ENCODE measurements around the gene MRPS7.

Gene MRPS7

DNA sequence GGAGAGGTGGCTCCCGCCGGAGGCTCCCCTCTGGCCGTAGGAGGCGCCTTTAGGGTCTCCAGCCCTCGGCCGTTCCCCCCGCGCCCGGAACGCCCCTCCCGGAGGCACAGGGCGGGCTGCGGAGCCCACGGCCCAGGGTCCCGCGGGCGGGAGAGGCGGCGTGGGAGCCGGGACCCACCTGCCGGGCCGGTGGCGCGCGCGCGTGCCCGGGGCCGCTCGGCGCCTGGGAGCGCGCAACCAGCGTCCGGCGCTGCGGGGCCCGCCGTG, 9.2 kb downstream of the MRPS7 start, which contains the start of gene MIF4GD:
Gene MIF4GD (minus strand): TSS at position 266 of the 267 bp plus-strand sequence. CDS start 1,036 bp downstream, outside the sequence.
- TF ChIP-seq TEAD4 (IDR thresholded peaks at IDR 0.05) (no peak; the same call in 1 of the 2 replicates), FOXM1 (IDR thresholded peaks at IDR 0.05; ENCODE audit: borderline replicate concordance, low read depth) (no peak), RAD21 (IDR thresholded peaks at IDR 0.05; ENCODE audit: low read depth) (no peak)

DNA sequence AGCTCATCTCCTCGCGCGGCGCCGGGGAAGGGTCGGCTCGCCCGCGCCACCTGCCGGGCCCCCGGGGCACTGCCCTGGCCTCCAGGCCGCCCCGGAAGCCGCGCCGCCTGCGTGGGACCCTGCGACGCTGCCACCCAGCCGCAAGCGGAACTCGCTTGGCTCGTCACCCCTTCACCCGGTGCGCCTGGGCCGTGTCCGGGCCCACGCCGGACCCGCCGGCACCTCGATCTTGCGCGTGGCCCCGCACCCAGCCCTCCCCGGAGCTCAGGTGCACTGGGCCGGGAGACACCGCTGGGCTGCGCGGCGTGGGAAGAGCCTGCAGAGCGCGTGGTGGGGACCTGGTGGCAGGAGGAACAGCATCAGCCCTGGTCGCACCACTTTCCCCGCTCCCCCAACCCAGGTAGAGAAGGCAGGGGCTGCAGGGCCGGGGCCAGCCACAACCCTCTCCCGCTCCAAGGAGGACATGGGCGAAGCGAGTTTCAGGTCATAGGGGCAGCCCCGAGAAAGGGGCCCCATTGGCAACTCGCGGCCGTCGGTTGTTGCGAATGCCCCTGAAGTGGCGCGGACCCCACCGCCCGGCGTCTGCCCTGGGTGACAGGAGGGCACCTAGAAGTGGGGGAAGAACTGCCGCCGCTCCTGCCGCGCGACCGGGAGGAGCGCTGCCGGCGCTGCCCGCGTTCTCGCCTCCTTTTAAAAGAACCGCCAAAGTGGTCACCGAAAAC, 9.7 kb downstream of the MRPS7 start:
- TF ChIP-seq FOXM1 (IDR thresholded peaks at IDR 0.05; ENCODE audit: borderline replicate concordance, low read depth) (no peak), RAD21 (IDR thresholded peaks at IDR 0.05; ENCODE audit: low read depth) (peak; percentile 37; the same call in 1 of the 2 replicates), NFIC (IDR thresholded peaks at IDR 0.05) (no peak), EGR1 (IDR thresholded peaks at IDR 0.05) (0 out of 2 replicates have a peak, but pooled peaks have one; percentile 18), TCF12 (IDR thresholded peaks at IDR 0.05; ENCODE audit: low read depth) (peak; percentile 54), CREB1 (IDR thresholded peaks at IDR 0.05; ENCODE audit: low read depth) (peak; percentile 47; the same call in 1 of the 2 replicates), TEAD4 (IDR thresholded peaks at IDR 0.05) (peak; percentile 2), ZBTB7A (IDR thresholded peaks at IDR 0.05; ENCODE audit: low read depth) (no peak), EP300 (IDR thresholded peaks at IDR 0.05; ENCODE audit: borderline replicate concordance) (peak; percentile 22; the same call in 1 of the 2 replicates), YY1 (IDR thresholded peaks at IDR 0.05; ENCODE audit: low read depth) (peak; percentile 14; the same call in 1 of the 2 replicates), TAF1 (IDR thresholded peaks at IDR 0.05; ENCODE audit: low read depth) (0 out of 2 replicates have a peak, but pooled peaks have one; percentile 42), CEBPB (IDR thresholded peaks at IDR 0.05) (no peak)
- TF ChIP-seq, protein P1, sequence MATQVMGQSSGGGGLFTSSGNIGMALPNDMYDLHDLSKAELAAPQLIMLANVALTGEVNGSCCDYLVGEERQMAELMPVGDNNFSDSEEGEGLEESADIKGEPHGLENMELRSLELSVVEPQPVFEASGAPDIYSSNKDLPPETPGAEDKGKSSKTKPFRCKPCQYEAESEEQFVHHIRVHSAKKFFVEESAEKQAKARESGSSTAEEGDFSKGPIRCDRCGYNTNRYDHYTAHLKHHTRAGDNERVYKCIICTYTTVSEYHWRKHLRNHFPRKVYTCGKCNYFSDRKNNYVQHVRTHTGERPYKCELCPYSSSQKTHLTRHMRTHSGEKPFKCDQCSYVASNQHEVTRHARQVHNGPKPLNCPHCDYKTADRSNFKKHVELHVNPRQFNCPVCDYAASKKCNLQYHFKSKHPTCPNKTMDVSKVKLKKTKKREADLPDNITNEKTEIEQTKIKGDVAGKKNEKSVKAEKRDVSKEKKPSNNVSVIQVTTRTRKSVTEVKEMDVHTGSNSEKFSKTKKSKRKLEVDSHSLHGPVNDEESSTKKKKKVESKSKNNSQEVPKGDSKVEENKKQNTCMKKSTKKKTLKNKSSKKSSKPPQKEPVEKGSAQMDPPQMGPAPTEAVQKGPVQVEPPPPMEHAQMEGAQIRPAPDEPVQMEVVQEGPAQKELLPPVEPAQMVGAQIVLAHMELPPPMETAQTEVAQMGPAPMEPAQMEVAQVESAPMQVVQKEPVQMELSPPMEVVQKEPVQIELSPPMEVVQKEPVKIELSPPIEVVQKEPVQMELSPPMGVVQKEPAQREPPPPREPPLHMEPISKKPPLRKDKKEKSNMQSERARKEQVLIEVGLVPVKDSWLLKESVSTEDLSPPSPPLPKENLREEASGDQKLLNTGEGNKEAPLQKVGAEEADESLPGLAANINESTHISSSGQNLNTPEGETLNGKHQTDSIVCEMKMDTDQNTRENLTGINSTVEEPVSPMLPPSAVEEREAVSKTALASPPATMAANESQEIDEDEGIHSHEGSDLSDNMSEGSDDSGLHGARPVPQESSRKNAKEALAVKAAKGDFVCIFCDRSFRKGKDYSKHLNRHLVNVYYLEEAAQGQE (IDR thresholded peaks at IDR 0.05; ENCODE audit: low read depth): no peak
- TF ChIP-seq, protein P2, sequence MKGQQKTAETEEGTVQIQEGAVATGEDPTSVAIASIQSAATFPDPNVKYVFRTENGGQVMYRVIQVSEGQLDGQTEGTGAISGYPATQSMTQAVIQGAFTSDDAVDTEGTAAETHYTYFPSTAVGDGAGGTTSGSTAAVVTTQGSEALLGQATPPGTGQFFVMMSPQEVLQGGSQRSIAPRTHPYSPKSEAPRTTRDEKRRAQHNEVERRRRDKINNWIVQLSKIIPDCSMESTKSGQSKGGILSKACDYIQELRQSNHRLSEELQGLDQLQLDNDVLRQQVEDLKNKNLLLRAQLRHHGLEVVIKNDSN (IDR thresholded peaks at IDR 0.05): peak; percentile 27; the same call in 1 of the 2 replicates
- TF ChIP-seq, protein P3, sequence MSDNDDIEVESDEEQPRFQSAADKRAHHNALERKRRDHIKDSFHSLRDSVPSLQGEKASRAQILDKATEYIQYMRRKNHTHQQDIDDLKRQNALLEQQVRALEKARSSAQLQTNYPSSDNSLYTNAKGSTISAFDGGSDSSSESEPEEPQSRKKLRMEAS (IDR thresholded peaks at IDR 0.05): peak; percentile 78

DNA sequence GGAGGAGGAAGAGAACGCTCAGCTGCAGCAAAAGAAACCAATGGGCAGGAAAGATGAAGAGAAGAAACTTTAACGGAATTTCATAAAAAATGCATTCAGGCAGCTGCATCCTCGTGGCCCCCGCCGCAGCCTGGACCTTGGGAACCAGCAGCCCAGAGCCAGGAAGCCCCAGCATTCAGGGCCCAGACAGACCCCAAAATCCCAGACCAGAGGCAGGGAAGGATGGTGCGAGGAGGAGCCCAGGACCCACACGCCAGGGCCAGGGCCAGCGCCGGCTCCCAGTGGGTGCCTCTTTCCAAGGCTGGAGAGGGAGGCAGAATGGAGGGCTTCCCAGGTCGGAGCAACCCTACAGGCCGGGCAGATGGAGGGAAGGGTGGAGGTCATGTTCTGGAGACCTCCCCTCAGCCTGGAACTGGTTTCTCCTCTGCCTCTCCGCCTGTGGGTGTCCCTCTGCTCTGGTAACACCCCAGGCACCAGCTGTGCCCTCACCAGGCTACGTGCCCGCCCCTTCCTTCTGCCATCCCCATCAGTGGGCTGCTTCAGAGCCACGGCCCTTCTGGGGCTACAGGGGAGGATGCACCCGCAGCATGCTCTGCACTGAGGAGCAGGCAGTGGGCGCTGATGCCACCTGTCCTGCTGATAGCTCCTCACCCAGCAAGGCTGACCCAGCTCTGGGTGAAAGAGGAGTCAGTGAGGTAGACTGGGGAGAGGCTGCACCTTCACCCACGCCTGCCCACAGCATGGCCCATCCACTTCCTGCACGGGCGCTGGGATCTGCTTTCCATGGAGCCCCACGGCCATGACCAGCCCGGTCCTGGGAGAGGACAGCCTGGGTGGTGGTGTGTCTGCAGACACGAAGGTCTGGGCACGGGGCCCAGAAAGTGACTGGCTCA, 10.5 kb downstream of the MRPS7 start:
- no peak for TF ChIP-seq ZBTB7A (IDR thresholded peaks at IDR 0.05; ENCODE audit: low read depth)
- no peak for TF ChIP-seq FOXM1 (IDR thresholded peaks at IDR 0.05; ENCODE audit: borderline replicate concordance, low read depth)
- TF ChIP-seq, protein P3 (IDR thresholded peaks at IDR 0.05): no peak
- no peak for TF ChIP-seq TAF1 (IDR thresholded peaks at IDR 0.05; ENCODE audit: low read depth)
- no peak for TF ChIP-seq CREB1 (IDR thresholded peaks at IDR 0.05; ENCODE audit: low read depth)
- no peak for TF ChIP-seq RAD21 (IDR thresholded peaks at IDR 0.05; ENCODE audit: low read depth)
- no peak for TF ChIP-seq TCF12 (IDR thresholded peaks at IDR 0.05; ENCODE audit: low read depth)

DNA sequence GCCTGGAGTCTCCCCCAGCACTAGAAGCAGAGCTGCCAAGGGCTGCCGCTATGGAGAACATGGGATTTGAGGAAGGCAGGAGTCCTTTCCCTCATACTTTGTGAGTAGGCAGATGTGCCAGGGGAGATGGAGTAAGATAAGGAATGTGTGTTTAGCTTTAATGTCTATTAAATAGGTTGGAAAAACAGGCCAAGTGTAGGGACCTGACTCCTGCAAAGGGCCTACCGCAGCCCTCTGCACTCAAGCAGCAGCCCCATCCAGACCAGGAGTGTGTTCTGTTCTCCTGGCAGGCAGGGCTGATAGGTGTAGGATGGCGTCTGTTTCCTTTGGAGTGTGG, 11.1 kb downstream of the MRPS7 start:
- TF ChIP-seq, protein P1 (IDR thresholded peaks at IDR 0.05; ENCODE audit: low read depth): no peak
- TF ChIP-seq YY1 (IDR thresholded peaks at IDR 0.05; ENCODE audit: low read depth) (no peak), ZBTB7A (IDR thresholded peaks at IDR 0.05; ENCODE audit: low read depth) (no peak), RAD21 (IDR thresholded peaks at IDR 0.05; ENCODE audit: low read depth) (no peak), TAF1 (IDR thresholded peaks at IDR 0.05; ENCODE audit: low read depth) (no peak), EGR1 (IDR thresholded peaks at IDR 0.05) (no peak), CEBPB (IDR thresholded peaks at IDR 0.05) (no peak), FOXM1 (IDR thresholded peaks at IDR 0.05; ENCODE audit: borderline replicate concordance, low read depth) (no peak), EP300 (IDR thresholded peaks at IDR 0.05; ENCODE audit: borderline replicate concordance) (no peak), TEAD4 (IDR thresholded peaks at IDR 0.05) (no peak), TCF12 (IDR thresholded peaks at IDR 0.05; ENCODE audit: low read depth) (no peak), NFIC (IDR thresholded peaks at IDR 0.05) (no peak), CREB1 (IDR thresholded peaks at IDR 0.05; ENCODE audit: low read depth) (no peak)
- TF ChIP-seq, protein P3 (IDR thresholded peaks at IDR 0.05): no peak
- TF ChIP-seq, protein P2 (IDR thresholded peaks at IDR 0.05): no peak
